ENCODE measurements around the gene LIM2. TPM values are rescaled to one million over a fixed set of nuclear protein-coding genes. Genes with fewer than 3 reads are reported as not detected.

LIM2 gene
- total RNA-seq, 3 donors from 2014 or later (not counting 1 experiment from before 2014, with no cell fraction given), result 5.9 to 10.3 (median 8.5) TPM

- peak overlapping the region; percentile 88 to 94 for H3K27ac Mint-ChIP-seq
- TF ChIP-seq CTCF (IDR thresholded peaks at IDR 0.05), result no peak
- no peak for DNase-seq
- H3K27ac ChIP-seq (ENCODE audit: low read length), result peak overlapping the region; percentile 88
- peaks cover 7% of the 10 kb centered on the region for H3K36me3 ChIP-seq (ENCODE audit: control insufficient read depth, insufficient read depth, low read length)
- no peaks in the 10 kb centered on the region for H3K9me3 Mint-ChIP-seq
- H3K36me3 Mint-ChIP-seq, result peaks cover 18% of the 10 kb centered on the region
- H3K4me3 Mint-ChIP-seq, result peak overlapping the region; percentile 98
- ATAC-seq, result no peak
- no peaks in the 10 kb centered on the region for H3K27me3 Mint-ChIP-seq (ENCODE audit: low read depth in 2 of 2)
- no peaks in the 10 kb centered on the region for H3K9me3 ChIP-seq (ENCODE audit: control insufficient read depth, insufficient read depth, low read length)
- intact Hi-C loops (cut with micrococcal nuclease), result loop anchor here (1.0 to 5.0 kb wide), 3 partner anchors 28 to 235 kb away; no protein-coding TSS in a partner anchor
- 0% methylated on average over 15 of the region's 15 CpGs for WGBS (ENCODE audit: insufficient coverage)
- peaks cover 82% of the 10 kb centered on the region for H3K4me1 ChIP-seq (ENCODE audit: control insufficient read depth, insufficient read depth, low read length)
- H3K4me3 ChIP-seq (ENCODE audit: low read length), result peak overlapping the region; percentile 95
- no peaks in the 10 kb centered on the region for H3K27me3 ChIP-seq (ENCODE audit: control insufficient read depth, insufficient read depth, low read length)
- H3K4me1 Mint-ChIP-seq, result peaks cover 53 to 82% of the 10 kb centered on the region in 2 donors
These were observed 20.6 kb downstream of the LIM2 start for GRCh38 chr19:51367255-51367564.

- TF ChIP-seq CTCF (IDR thresholded peaks at IDR 0.05), result no peak
- Histone ChIP-seq H3K9me3 (ENCODE audit: control insufficient read depth, insufficient read depth, low read length) (no peaks in the 10 kb centered on the region), H3K4me3 (ENCODE audit: low read length) (peak overlapping the region; percentile 95), H3K27ac (ENCODE audit: low read length) (peak overlapping the region; percentile 88), H3K4me1 (ENCODE audit: control insufficient read depth, insufficient read depth, low read length) (peaks cover 78% of the 10 kb centered on the region), H3K27me3 (ENCODE audit: control insufficient read depth, insufficient read depth, low read length) (no peaks in the 10 kb centered on the region), H3K36me3 (ENCODE audit: control insufficient read depth, insufficient read depth, low read length) (peaks cover 7% of the 10 kb centered on the region)
- intact Hi-C loops (cut with micrococcal nuclease), result loop anchor here (1.0 to 5.0 kb wide), 3 partner anchors 28 to 234 kb away; no protein-coding TSS in a partner anchor
- DNase-seq, result peak; percentile 78 to 94
- H3K36me3 Mint-ChIP-seq, result peaks cover 18% of the 10 kb centered on the region
- peak; percentile 38 to 52 (median 39) for ATAC-seq
- no peaks in the 10 kb centered on the region for H3K9me3 Mint-ChIP-seq
- no peaks in the 10 kb centered on the region for H3K27me3 Mint-ChIP-seq (ENCODE audit: low read depth in 2 of 2)
- H3K4me1 Mint-ChIP-seq, result peaks cover 53 to 87% of the 10 kb centered on the region in 2 donors
- H3K4me3 Mint-ChIP-seq, result peak overlapping the region; percentile 98
- under 1% methylated on average over 52 of the region's 54 CpGs for WGBS (ENCODE audit: insufficient coverage)
- H3K27ac Mint-ChIP-seq, result peak overlapping the region; percentile 88 to 94
These were observed 21.2 kb downstream of the LIM2 start for GRCh38 chr19:51366389-51367254.

- no peak for TF ChIP-seq CTCF (IDR thresholded peaks at IDR 0.05)
- Mint-ChIP-seq H3K36me3 (peaks cover 12% of the 10 kb centered on the region), H3K27ac (peak within 1 kb of the TSS; percentile 88 to 94), H3K27me3 (ENCODE audit: low read depth in 2 of 2) (no peaks in the 10 kb centered on the region), H3K9me3 (no peaks in the 10 kb centered on the region), H3K4me1 (peaks cover 48 to 82% of the 10 kb centered on the region in 2 donors), H3K4me3 (peak within 1 kb of the TSS; percentile 98)
- no peaks in the 10 kb centered on the region for H3K27me3 ChIP-seq (ENCODE audit: control insufficient read depth, insufficient read depth, low read length)
- H3K4me3 ChIP-seq (ENCODE audit: low read length), result peak within 1 kb of the TSS; percentile 95
- DNase-seq, result no peak
- H3K9me3 ChIP-seq (ENCODE audit: control insufficient read depth, insufficient read depth, low read length), result no peaks in the 10 kb centered on the region
- WGBS (ENCODE audit: insufficient coverage), result under 1% methylated on average over 27 of the region's 27 CpGs
- no peak for ATAC-seq
- H3K4me1 ChIP-seq (ENCODE audit: control insufficient read depth, insufficient read depth, low read length), result peaks cover 71% of the 10 kb centered on the region
- peak within 1 kb of the TSS; percentile 88 for H3K27ac ChIP-seq (ENCODE audit: low read length)
- intact Hi-C loops (cut with micrococcal nuclease), result loop anchor here (2.0 to 5.0 kb wide), 2 partner anchors 27 to 234 kb away; no protein-coding TSS in a partner anchor
- H3K36me3 ChIP-seq (ENCODE audit: control insufficient read depth, insufficient read depth, low read length), result peaks cover 2% of the 10 kb centered on the region
These were observed 21.8 kb downstream of the LIM2 start, which contains the start of gene ETFB for GRCh38 chr19:51365965-51366388. TSS of gene ETFB (minus strand) at chr19:51366388. CDS start at chr19:51366326, 62 bp downstream.

Measured in natural killer cell (primary cell).